Activated naive CD8-positive, alpha-beta T cell treated with anti-CD3 and anti-CD28 coated beads, Interleukin-2, amount 50 U/mL, for 24 hours (primary cell): Measurements from ENCODE around the gene MUC5AC.

Experiments used
- ATAC-seq: fragments of 150-1000 bp; cut with Tn5 transposase; one replicate; pipeline ENCODE4 v1.10.0; 2021
- DNase-seq: peaks from one replicate; pipeline ENCODE4 v3.0.0; 2021
- H3K27ac Mint-ChIP-seq: one replicate; pipeline ENCODE4 v1.8.0; 2021; ENCODE audit warnings: mild to moderate bottlenecking, mixed read lengths
- H3K27me3 Mint-ChIP-seq: one replicate; pipeline ENCODE4 v1.8.0; 2021; ENCODE audit warnings: mixed read lengths
- H3K36me3 Mint-ChIP-seq: one replicate; pipeline ENCODE4 v1.8.0; 2021; ENCODE audit warnings: low read depth, mixed read lengths
- H3K4me1 Mint-ChIP-seq: one replicate; pipeline ENCODE4 v1.8.0; 2021; ENCODE audit warnings: mixed read lengths
- H3K4me3 Mint-ChIP-seq: one replicate; pipeline ENCODE4 v1.8.0; 2021; ENCODE audit warnings: mild to moderate bottlenecking, moderate library complexity, mixed read lengths
- H3K9me3 Mint-ChIP-seq: one replicate; pipeline ENCODE4 v1.8.0; 2021; ENCODE audit warnings: mixed read lengths

The MUC5AC gene

GRCh38 chr11:1218256-1218787, 60.6 kb downstream of the MUC5AC start:
- Mint-ChIP-seq H3K36me3 (no peaks in the 10 kb centered on the region), H3K9me3 (peaks cover 4% of the 10 kb centered on the region), H3K27me3 (peaks cover 12% of the 10 kb centered on the region), H3K4me3 (no peak overlapping the region), H3K4me1 (no peaks in the 10 kb centered on the region), H3K27ac (no peak overlapping the region)
- DNase-seq = no peak
- no peak for ATAC-seq

GRCh38 chr11:1218788-1219445, 61.2 kb downstream of the MUC5AC start:
- H3K4me1 Mint-ChIP-seq = no peaks in the 10 kb centered on the region
- H3K9me3 Mint-ChIP-seq = no peaks in the 10 kb centered on the region
- H3K27ac Mint-ChIP-seq = no peak overlapping the region
- no peak for ATAC-seq
- H3K4me3 Mint-ChIP-seq = no peak overlapping the region
- H3K27me3 Mint-ChIP-seq = peaks cover 10% of the 10 kb centered on the region
- no peaks in the 10 kb centered on the region for H3K36me3 Mint-ChIP-seq
- no peak for DNase-seq

- no peak overlapping the region for H3K27ac Mint-ChIP-seq
- H3K4me1 Mint-ChIP-seq = no peaks in the 10 kb centered on the region
- no peaks in the 10 kb centered on the region for H3K9me3 Mint-ChIP-seq
- H3K36me3 Mint-ChIP-seq = no peaks in the 10 kb centered on the region
- DNase-seq (no peak), ATAC-seq (no peak)
- peaks cover 10% of the 10 kb centered on the region for H3K27me3 Mint-ChIP-seq
- H3K4me3 Mint-ChIP-seq = no peak overlapping the region
These were observed 61.7 kb downstream of the MUC5AC start for GRCh38 chr11:1219446-1219833.

GRCh38 chr11:1219834-1220815, 62.4 kb downstream of the MUC5AC start:
- H3K36me3 Mint-ChIP-seq = no peaks in the 10 kb centered on the region
- no peak overlapping the region for H3K27ac Mint-ChIP-seq
- DNase-seq (no peak), ATAC-seq (no peak)
- no peaks in the 10 kb centered on the region for H3K4me1 Mint-ChIP-seq
- no peaks in the 10 kb centered on the region for H3K9me3 Mint-ChIP-seq
- H3K27me3 Mint-ChIP-seq = peaks cover 7% of the 10 kb centered on the region
- H3K4me3 Mint-ChIP-seq = no peak overlapping the region

GRCh38 chr11:1220941-1221721, 63.4 kb downstream of the MUC5AC start:
- Mint-ChIP-seq H3K36me3 (no peaks in the 10 kb centered on the region), H3K27ac (no peak overlapping the region), H3K4me1 (no peaks in the 10 kb centered on the region), H3K9me3 (no peaks in the 10 kb centered on the region), H3K27me3 (peaks cover 5% of the 10 kb centered on the region), H3K4me3 (no peak overlapping the region)
- ATAC-seq = no peak
- DNase-seq = no peak

- no peak for DNase-seq
- H3K4me3 Mint-ChIP-seq = no peak overlapping the region
- no peak overlapping the region for H3K27ac Mint-ChIP-seq
- H3K4me1 Mint-ChIP-seq = no peaks in the 10 kb centered on the region
- ATAC-seq = no peak
- peaks cover 5% of the 10 kb centered on the region for H3K27me3 Mint-ChIP-seq
- no peaks in the 10 kb centered on the region for H3K36me3 Mint-ChIP-seq
- H3K9me3 Mint-ChIP-seq = no peaks in the 10 kb centered on the region
These were observed 64.1 kb downstream of the MUC5AC start for GRCh38 chr11:1221848-1222311.

GRCh38 chr11:1222491-1223345, 65.0 kb downstream of the MUC5AC start, which contains the start of gene MUC5B:
MUC5B (plus strand) TSS chr11:1223066; CDS start chr11:1223124, 58 bp downstream.
- H3K27ac Mint-ChIP-seq = no peak within 1 kb of the TSS
- H3K4me1 Mint-ChIP-seq = no peaks in the 10 kb centered on the region
- peaks cover 5% of the 10 kb centered on the region for H3K27me3 Mint-ChIP-seq
- H3K36me3 Mint-ChIP-seq = no peaks in the 10 kb centered on the region
- no peak for DNase-seq
- no peak for ATAC-seq
- no peaks in the 10 kb centered on the region for H3K9me3 Mint-ChIP-seq
- no peak within 1 kb of the TSS for H3K4me3 Mint-ChIP-seq

GRCh38 chr11:1223346-1224110, 65.8 kb downstream of the MUC5AC start:
- no peaks in the 10 kb centered on the region for H3K4me1 Mint-ChIP-seq
- no peak overlapping the region for H3K4me3 Mint-ChIP-seq
- ATAC-seq (no peak), DNase-seq (no peak)
- H3K27me3 Mint-ChIP-seq = peaks cover 5% of the 10 kb centered on the region
- H3K9me3 Mint-ChIP-seq = no peaks in the 10 kb centered on the region
- no peak overlapping the region for H3K27ac Mint-ChIP-seq
- H3K36me3 Mint-ChIP-seq = no peaks in the 10 kb centered on the region

- Mint-ChIP-seq H3K27ac (no peak overlapping the region), H3K9me3 (no peaks in the 10 kb centered on the region), H3K4me3 (no peak overlapping the region), H3K27me3 (peaks cover 5% of the 10 kb centered on the region), H3K36me3 (no peaks in the 10 kb centered on the region), H3K4me1 (no peaks in the 10 kb centered on the region)
- ATAC-seq (no peak), DNase-seq (no peak)
These were observed 66.3 kb downstream of the MUC5AC start for GRCh38 chr11:1224111-1224490.

GRCh38 chr11:1224491-1225385, 67.0 kb downstream of the MUC5AC start:
- H3K36me3 Mint-ChIP-seq = no peaks in the 10 kb centered on the region
- H3K27ac Mint-ChIP-seq = no peak overlapping the region
- no peaks in the 10 kb centered on the region for H3K4me1 Mint-ChIP-seq
- H3K27me3 Mint-ChIP-seq = peaks cover 5% of the 10 kb centered on the region
- H3K9me3 Mint-ChIP-seq = no peaks in the 10 kb centered on the region
- no peak overlapping the region for H3K4me3 Mint-ChIP-seq
- ATAC-seq (no peak), DNase-seq (no peak)

GRCh38 chr11:1225386-1226225, 67.9 kb downstream of the MUC5AC start:
- no peak for DNase-seq
- H3K4me1 Mint-ChIP-seq = no peaks in the 10 kb centered on the region
- H3K36me3 Mint-ChIP-seq = no peaks in the 10 kb centered on the region
- H3K4me3 Mint-ChIP-seq = no peak overlapping the region
- peaks cover 5% of the 10 kb centered on the region for H3K27me3 Mint-ChIP-seq
- ATAC-seq = no peak
- H3K27ac Mint-ChIP-seq = no peak overlapping the region
- no peaks in the 10 kb centered on the region for H3K9me3 Mint-ChIP-seq
